GM19324 (cell line): Measurements from ENCODE around the gene NT5M.

Source experiments
- ATAC-seq: cut with Tn5 transposase; IDR thresholded peaks from one replicate; pipeline ENCODE4 v1.9.1; 2021; ENCODE audit warnings: mild to moderate bottlenecking, moderate library complexity; ENCODE audit not compliant: unreplicated experiment, low FRiP score

Gene NT5M

DNA sequence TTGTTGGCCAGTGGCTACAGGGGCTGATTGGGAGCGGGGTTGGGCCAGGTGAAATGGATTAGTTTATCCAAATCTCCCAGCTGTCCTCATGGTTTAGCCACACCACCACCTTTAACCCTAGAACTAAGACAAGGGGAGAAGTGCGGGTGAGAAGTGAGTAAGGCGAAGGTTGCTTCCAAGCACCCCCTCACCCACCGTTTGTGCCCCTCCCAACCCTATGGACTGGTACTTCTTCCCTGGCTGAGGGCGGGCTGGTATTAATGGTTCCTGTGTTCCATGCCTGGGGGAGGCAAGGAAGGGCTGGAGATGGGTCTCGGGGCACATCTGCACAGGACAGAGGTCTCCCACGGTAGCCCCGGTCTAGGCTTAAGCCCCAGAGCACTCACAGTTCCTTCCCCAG, 25.1 kb downstream of the NT5M start:
- ATAC-seq = no peak

DNA sequence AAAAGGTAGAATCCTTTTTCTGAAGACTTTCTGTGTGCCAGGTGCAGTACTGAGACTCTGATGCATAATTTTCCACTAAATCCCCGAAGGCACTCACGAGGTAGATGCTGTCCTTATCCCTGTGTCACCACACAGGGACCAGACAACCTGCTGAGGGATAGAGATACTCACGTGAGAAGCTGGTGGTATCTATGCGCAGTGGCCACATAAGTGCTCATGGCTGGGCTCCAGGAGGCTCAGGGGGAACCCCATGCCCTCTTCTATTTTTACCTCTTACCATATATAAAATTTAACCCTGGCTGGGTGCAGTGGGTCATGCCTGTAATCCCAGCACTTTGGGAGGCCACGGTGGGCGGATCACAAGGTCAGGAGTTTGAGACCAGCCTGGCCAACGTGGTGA, 38.3 kb downstream of the NT5M start:
- ATAC-seq = no peak

DNA sequence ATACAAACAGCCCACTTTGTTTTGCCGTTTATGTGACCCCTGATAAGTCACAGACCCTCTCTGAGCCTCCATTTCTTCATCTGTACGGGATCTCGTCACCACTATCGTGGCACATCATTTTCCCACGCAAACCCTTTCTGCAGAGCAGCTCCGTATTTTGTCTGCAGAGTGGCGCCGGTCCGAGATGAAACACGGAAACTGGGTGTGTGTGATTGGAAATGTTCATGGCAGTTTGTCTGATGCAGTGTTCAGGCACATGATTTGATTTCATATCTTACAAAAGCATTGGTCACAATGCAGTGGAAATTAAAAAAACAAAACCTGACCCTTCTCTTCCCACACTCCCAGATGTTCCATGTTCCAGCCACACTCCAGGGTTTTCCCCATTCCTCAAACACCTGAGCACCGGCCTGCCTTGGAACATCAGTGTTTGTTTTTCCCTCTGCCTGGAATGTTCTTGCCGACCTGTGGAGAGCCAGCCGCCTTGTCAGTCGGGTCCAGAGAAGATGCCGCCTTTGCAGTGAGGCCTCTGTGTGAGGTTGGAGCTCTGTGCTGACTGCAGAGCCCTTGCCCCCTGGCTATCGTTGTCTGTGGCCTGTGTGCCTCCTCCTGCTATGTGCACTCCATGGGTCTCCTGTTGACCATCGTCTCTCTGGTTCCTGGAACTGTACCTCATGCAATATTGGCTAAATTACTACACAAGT, 39.2 kb downstream of the NT5M start:
- ATAC-seq = no peak

DNA sequence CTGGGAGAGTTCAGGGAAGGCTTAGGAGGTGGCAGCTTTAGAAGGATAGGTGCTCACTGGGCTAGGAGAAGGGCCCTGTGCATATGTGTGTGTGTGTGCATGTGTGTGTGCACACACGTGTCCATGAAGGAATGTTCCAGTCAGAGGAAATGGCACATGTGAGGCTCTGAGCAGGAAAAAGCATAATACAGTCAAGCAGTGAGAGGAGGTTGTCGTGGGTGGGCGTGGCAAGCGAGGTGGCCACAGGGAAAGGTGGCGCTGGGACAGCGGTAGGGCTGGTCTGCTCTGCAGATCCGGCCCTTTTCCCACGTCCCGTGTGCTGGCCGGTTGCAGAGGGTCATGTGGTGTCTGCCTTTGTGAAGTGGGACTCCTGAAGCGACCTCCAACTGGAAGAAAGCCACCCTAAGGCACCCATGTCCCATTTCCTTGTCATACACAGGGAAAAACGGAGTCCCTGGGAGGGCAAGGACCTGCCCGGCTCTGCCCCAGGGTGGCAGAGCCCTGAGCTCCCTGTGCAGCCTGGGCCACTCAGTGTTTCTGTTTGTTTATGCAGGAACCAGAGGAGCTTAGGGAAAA, 40.1 kb downstream of the NT5M start:
- ATAC-seq = no peak

DNA sequence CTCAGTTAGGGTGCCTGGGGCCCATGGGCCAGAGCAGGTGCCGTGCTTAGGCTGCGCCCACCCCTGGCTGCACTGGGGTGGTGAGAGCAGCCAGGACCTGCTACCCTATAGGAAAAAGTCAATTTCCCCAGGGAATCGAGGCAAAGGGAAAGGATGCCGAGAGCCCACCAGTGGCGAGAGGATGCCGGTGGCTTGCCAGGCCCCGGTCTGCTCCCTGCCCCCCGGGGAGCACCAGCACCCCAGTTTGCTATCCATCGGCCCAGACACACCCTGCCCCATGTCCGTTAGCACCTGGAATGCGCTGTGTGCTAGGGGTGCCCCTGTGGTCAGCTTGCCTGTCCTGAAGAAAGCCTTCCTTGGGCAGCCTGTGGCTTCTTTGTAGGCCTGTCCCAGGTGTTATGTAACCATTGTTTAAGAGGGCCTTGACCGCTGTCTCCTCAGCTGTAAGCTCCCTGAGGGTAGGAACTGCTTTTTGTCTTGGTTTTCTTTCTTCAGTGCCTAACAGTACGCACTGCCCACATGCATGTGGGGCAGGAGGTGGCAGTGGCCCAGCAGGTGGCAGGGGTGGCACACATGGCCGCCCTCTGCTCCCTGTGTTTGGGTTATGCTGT, 40.8 kb downstream of the NT5M start:
- no peak for ATAC-seq

DNA sequence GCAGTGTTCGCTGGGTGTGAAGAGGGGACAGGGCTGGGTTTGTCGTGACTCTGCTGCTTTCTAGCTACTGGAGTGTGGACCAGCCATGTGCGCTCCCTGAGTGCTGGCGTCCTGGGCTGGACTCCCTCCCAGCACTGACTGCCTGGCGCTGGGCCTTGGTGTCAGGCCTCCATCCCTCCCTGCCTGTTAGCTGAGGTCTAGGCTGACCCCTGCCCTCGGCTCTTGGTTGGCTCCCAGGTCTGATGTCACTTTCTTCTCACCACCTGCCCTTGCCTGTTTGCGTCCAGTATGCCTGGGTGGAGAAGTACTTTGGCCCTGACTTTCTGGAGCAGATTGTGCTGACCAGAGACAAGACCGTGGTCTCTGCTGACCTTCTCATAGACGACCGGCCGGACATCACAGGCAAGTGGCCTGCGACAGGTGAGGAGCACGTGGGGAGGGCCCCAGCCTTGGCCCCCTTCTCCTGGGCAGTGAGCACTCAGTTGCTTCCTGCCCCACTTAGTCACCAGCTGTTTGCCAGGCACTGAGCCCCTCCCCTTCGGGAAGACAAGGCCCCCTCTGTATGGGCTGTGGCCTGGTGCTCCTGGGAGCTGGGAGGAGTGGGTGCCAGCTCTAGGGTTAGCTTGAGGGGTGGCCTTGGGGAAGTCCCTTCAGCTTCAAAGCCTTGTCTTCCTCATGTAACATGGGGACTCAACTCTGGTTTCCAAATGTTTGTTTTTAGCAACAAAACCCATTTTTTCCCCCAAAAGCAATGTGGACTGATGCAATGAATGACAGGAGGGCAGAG, 41.5 kb downstream of the NT5M start:
- ATAC-seq = no peak

DNA sequence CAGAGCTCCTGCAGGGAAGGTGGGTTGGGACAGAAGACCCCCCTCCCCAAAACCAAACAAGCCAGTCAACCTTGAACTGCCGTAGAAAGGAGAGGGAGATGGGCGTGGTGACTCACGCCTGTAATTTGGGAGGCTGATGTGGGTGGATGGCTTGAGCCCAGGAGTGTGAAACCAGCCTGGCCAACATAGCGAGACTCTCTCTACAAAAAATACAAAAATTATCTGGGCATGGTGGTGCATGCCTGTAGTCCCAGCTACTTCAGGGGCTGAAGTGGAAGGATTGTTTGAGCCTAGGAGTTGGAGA, 42.1 kb downstream of the NT5M start:
- no peak for ATAC-seq

DNA sequence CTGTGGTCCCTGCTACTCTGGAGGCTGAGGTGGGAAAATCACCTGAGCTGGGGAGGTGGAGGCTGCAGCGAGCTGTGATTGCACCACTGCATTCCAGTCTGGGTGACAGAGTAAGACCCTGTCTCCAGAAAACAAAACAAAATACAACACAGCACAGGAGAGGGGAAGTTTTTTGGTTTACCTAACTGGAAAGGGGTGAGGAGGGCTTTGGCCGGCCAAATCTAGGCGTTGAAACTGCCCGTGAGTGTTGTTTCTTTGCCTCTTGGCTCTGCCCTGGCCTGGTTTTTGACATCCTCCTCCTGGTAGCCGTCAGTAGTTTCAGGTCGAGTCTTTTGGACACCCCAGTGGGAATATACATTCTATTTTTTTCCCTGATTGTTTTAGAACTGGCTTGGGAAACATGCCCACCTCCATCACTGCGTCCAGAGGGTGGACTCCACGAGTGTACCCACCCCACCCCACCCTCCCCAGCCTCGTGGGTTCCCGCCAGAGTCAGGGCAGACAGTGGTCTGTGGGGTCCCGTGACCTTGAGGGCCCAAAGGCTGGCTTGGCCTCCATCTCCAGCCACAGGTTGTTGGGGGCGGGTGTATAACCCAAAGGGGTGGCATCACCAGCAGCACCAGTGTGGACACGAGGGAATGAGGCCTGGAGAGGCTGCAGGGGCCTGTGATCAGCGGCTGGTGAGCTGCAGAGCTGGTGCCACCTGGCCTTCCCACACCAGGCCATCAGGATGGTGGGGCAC, 42.7 kb downstream of the NT5M start:
- ATAC-seq = no peak

DNA sequence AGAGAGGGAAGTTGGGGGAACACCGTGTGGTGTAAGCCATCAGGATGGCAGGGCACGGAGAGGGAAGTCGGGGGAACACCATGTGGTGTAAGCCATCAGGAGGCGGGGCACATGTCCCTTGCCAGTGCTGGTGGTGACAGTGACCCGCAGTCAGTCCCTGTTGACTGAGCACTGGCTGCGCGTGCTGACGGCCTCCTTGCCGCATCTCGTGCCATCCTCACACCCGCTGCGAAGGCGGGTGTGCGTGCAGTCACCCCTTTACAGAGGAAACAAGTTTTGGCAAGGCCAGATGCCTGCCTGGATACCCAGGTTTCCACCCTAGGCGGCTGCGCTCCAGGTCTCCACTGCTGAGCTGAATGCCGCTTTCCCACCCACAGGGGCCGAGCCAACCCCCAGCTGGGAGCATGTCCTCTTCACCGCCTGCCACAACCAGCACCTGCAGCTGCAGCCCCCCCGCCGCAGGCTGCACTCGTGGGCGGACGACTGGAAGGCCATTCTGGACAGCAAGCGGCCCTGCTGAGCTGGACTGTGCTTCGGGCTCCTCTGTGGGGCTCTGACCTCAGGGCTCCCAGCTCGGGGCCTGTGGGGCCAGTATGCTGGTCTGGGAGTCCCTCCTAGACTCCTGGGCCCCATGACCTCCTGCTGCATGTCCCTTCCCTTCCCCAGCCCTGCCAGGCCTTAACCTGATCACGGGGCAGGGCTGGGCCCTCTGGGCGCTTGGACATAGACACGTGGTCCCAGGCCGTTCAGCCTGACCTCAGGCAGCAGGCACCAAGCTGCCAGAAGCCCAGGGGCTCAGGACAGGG, 43.5 kb downstream of the NT5M start:
- ATAC-seq = no peak

DNA sequence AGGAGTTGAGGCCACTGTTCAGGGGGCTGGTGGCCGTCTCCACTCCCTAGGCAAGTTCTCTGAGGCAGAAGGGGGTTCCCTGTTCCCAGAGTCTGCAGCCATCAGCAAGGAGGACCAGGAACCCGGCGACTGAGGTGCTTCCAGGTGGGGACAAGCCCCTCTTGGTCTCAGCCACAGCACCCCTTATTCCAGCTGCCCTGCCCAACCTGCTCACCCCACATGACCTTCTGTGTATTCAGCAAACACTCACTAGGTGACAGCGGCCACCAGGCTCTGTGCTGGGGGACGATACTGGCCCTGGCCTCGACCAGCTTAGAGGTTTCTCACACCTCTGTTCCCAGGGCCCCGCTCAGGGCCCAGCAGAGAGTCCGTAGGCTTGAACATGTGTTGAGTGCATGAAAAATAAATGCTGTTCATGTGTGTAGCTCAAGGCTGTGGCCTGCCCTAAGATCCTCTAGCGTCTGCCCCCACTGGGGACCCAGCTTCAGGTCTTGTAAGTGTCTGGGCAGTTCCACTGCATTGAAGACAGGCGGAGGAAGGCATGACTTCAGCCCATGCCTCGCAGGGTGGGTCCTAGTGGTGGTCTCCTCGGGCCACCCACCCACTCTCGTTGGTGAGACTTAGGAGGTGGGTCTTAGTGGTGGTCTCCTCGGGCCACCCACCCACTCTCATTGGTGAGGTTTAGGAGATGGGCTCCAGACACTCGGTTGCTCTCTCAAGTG, 44.2 kb downstream of the NT5M start:
- no peak for ATAC-seq

DNA sequence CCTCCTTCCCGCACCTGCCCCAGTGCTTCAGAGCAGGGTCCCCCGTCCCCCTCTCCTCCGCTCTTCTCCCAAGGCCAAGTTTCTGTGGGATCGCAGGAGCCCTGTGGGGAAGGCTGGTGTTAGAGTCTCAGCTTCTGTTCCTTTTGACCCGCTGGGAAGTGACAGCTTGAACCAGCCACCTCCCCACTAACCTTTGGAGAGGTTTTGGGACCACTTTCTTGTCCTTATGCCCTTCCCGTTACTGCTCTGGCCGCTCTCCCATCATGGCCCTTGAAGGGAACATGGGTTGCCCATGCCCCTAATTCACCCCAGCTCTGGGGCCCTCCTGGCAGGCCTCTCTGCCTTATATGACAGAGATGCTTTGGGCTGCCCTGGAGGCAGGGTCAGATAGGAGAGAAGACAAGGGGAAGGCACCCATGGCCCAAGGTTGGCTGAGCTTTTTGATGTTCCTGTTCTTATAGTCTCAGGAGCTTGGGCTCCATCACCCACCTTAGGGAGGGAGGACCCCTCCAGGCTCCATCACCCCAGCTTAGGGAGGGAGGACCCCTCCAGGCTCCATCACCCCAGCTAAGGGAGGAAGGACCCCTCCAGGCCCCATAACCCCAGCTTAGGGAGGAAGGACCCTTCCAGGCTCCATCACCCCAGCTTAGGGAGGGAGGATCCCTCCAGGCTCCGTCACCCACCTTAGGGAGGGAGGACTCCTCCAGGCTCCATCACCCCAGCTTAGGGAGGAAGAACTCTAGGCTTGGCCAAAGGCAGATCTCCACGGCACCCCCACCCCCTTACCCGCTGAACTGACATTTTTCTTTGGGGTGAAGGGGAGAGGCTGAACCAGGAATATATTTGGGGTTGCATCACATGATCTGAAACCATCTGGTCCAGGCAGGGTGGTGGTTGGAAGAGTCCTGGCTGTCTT, 45.0 kb downstream of the NT5M start:
- ATAC-seq = no peak

DNA sequence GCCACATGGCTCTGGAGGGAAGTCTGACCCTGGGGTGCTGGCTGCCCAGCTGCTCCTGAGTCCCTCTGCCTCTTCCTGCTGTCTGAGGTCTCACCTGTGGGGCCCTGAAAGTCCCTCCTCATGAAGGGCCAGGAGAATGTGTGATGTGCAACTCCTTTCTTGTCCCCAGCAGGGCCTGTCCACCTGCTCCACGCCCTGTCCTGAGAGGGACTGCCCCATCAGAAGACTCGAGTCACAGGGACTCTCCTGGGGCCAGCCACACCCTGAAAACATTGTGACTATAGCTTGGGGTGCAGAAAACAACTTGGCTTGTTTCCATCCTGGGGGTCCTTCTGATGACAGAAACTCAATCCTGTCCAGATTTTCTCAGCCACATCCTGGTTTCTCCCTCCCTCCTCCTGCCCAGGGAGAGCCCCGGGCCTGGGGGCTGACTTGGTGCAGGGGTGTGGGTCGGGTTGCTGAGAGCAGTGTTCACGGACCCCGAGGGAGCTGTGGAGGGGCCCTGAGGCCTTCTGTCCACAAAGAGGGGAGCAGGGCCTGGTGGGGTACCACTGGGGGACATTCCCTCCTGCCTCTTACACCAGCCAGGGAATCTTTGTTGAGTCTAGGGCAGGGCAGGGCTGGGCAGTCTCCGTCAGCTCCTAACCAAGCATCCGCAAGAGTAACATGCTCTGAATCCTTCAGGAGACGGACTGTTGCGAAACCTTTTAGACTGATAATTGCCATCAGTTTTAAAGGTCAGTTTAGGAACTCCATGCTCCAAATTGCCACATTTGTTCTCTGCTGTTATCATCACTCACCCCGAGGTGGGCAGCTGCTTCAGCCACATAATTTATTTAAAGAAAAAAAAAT, 45.9 kb downstream of the NT5M start:
- ATAC-seq = no peak

DNA sequence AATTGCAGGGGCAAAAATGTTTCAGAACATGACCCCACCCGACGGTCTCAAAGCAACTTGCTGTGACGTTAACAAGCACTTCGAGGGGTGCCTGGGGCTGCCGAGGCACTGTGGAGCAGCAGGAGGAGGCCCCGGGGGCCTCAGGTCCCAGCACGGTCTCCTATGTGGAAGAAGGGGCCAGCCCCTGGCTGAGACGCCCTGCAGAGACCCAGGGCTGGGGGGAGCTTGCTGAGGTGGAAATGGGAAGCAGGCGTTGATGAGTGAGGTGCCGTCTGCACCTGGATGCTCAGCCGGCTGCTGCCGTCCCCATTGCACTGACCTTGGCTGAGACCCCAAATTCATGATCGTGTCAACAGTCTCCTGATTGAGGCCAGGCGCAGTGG, 46.5 kb downstream of the NT5M start:
- ATAC-seq = no peak

DNA sequence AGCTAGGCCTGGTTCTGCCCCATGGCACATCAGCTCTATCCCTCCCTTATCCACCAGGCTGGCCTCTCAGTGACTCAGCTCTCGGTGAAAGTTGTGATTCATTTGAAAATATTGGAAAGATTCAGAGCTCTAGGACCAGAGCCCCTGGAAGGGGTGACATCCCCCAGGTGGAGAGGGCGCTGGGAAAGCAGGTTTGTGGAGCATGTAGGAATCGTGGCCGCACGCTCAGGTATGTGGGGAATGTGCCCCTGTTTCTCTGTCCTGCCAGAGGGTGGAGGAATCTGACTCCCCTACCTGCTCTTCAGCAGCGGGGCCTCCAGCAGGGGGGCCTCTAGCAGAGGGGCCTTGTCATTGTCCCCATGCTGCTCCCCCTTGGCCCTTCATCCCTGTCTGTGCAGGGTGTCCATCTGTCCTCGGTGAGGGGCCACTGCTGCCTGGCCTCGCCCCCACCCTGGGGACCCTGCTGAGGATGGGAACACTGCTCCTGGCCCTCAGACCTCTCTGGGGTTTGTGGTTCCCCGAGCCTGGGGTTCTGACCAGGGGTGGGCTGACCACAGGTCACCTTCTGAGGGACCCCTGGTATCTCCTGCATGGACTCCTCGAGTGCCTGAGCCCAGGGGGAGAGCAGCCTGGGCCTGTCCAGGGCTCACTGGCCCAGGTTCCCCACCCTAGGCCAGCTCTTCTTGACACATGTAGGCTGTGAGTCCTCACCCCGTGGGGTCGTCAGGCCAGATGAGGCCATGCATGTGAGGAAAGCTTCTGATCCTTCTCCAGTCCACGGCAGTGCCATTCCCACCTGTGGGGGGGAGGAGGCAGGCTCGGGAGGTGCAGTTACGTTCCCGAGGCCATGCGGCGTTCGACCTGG, 47.5 kb downstream of the NT5M start:
- ATAC-seq = no peak

DNA sequence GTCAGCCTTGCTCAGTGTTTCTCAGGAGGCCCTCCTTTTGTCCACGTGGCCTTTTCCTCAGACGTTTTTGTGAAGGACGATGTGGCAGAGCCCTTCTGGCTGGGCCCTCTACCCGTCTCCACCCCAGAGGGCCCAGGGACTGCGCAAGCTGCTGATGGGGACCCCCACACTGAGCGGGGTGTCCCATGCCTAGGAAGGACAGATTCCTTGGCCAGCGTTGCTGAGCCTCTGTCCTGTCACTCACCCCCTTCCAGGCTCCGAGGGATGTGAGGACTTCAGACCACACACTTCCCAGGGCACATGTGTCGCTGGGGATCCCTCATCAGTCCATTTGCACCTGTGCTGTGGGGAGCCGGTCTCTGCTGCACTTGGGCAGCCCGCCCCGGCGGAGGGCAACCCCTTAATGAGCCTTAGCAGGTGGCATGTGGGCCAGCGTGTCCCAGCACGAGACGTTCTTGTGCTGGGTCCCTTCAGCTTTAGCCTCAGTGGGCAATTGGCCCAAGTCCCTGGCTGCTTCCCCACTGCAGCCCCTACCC, 48.3 kb downstream of the NT5M start:
- ATAC-seq = no peak
